IPS-NIHi11 (cell line): Measurements from ENCODE around the gene MMP8.

Experiments used
- DNase-seq: peaks from one replicate; pipeline ENCODE4 v3.0.0; 2012; ENCODE audit warnings: mixed read lengths, low spot score

Gene MMP8

GRCh38 chr11:102722821-102723220, 1.9 kb downstream of the MMP8 start:
- DNase-seq = no peak

- DNase-seq = no peak
Measured at GRCh38 chr11:102719620-102720277, 5.0 kb downstream of the MMP8 start.

- DNase-seq = no peak
Measured at GRCh38 chr11:102717280-102717679, 7.5 kb downstream of the MMP8 start.

GRCh38 chr11:102716527-102716926, 8.2 kb downstream of the MMP8 start:
- no peak for DNase-seq

GRCh38 chr11:102712137-102712536, 12.6 kb downstream of the MMP8 start:
- no peak for DNase-seq

- DNase-seq = no peak
Measured at GRCh38 chr11:102709201-102709945, 15.4 kb downstream of the MMP8 start.

- DNase-seq = no peak
Measured at GRCh38 chr11:102708654-102709053, 16.1 kb downstream of the MMP8 start.

- DNase-seq = no peak
Measured at GRCh38 chr11:102705626-102706025, 19.1 kb downstream of the MMP8 start, which contains the start of gene MMP27. Gene MMP27, minus strand, starts transcription at chr11:102705769. Its CDS starts 55 bp downstream, at chr11:102705714.

GRCh38 chr11:102704841-102705240, 19.9 kb downstream of the MMP8 start:
- DNase-seq = no peak

GRCh38 chr11:102703826-102704493, 20.8 kb downstream of the MMP8 start:
- no peak for DNase-seq

GRCh38 chr11:102695201-102695600, 29.6 kb downstream of the MMP8 start:
- DNase-seq = no peak

- no peak for DNase-seq
Measured at GRCh38 chr11:102685754-102686153, 39.0 kb downstream of the MMP8 start.

- no peak for DNase-seq
Measured at GRCh38 chr11:102685338-102685737, 39.4 kb downstream of the MMP8 start.

- DNase-seq = no peak
Measured at GRCh38 chr11:102683277-102683676, 41.5 kb downstream of the MMP8 start.

- no peak for DNase-seq
Measured at GRCh38 chr11:102680945-102681344, 43.8 kb downstream of the MMP8 start.

GRCh38 chr11:102678022-102678421, 46.7 kb downstream of the MMP8 start:
- DNase-seq = no peak

- no peak for DNase-seq
Measured at GRCh38 chr11:102676084-102676483, 48.7 kb downstream of the MMP8 start.

- DNase-seq = no peak
Measured at GRCh38 chr11:102669664-102670063, 55.1 kb downstream of the MMP8 start.

GRCh38 chr11:102666331-102666957, 58.3 kb downstream of the MMP8 start:
- DNase-seq = peak; percentile 60

GRCh38 chr11:102664001-102664752, 60.6 kb downstream of the MMP8 start:
- DNase-seq = peak; percentile 14

- DNase-seq = no peak
Measured at GRCh38 chr11:102662607-102663006, 62.1 kb downstream of the MMP8 start.
